AML-193 (cell line): ENCODE results near the gene ADM2.
"Not testable (repeated sequence)": the region's sequence is repeated elsewhere in the genome, so short reads cannot be mapped to it uniquely, and the experiment has no call there.

ENCODE experiments used
- DNase-seq, 2 experiments: peaks; one replicate each; lab custom pipeline; 2025; lab: John Stamatoyannopoulos, UW

Gene ADM2

GRCh38 chr22:50525858-50526107, 44.4 kb downstream of the ADM2 start:
- DNase-seq, result no peak

- DNase-seq, result peak; percentile 56 to 75
These were observed 44.9 kb downstream of the ADM2 start for GRCh38 chr22:50526108-50526833.

- peak; percentile 62 to 69 for DNase-seq
These were observed 45.8 kb downstream of the ADM2 start for GRCh38 chr22:50526834-50527801.

GRCh38 chr22:50527921-50528681, 46.8 kb downstream of the ADM2 start:
- DNase-seq, result no peak

- DNase-seq, result no peak
These were observed 47.5 kb downstream of the ADM2 start for GRCh38 chr22:50528682-50529415.

GRCh38 chr22:50529416-50529896, 48.1 kb downstream of the ADM2 start:
- no peak for DNase-seq

GRCh38 chr22:50529897-50530579, 48.7 kb downstream of the ADM2 start, which contains the start of gene TYMP:
Gene TYMP (minus strand): TSS chr22:50530012. CDS start chr22:50529709, 303 bp downstream.
- DNase-seq, result no peak

- no peak for DNase-seq
These were observed 49.2 kb downstream of the ADM2 start for GRCh38 chr22:50530580-50530876.

- no peak for DNase-seq
These were observed 49.7 kb downstream of the ADM2 start for GRCh38 chr22:50530877-50531545.

- no peak for DNase-seq
These were observed 50.2 kb downstream of the ADM2 start for GRCh38 chr22:50531546-50531961.

- no peak for DNase-seq
These were observed 50.8 kb downstream of the ADM2 start for GRCh38 chr22:50531962-50532674.

GRCh38 chr22:50532824-50533796, 51.8 kb downstream of the ADM2 start:
- no peak for DNase-seq

- not testable (repeated sequence) for DNase-seq
These were observed 52.7 kb downstream of the ADM2 start for GRCh38 chr22:50533856-50534711.

GRCh38 chr22:50535113-50535512, 53.8 kb downstream of the ADM2 start:
- DNase-seq, result no peak
